GM12878 (cell line): ENCODE results near the gene MGAT3.

Source experiments
- FOXM1 ChIP-seq: IDR thresholded peaks from 2 replicates; pipeline ENCODE4 v1.6.1; 2012; ENCODE audit warnings: low read depth, mild to moderate bottlenecking, inconsistent platforms, low read length, moderate library complexity
- NFIC ChIP-seq: IDR thresholded peaks from 2 replicates; pipeline ENCODE4 v1.6.1; 2012; ENCODE audit warnings: low read depth, mild to moderate bottlenecking, inconsistent platforms, low read length, moderate library complexity
- TCF7 ChIP-seq: IDR thresholded peaks from 2 replicates; pipeline ENCODE4 v1.6.1; 2014; ENCODE audit warnings: antibody characterized with exemption, borderline replicate concordance

DNA sequence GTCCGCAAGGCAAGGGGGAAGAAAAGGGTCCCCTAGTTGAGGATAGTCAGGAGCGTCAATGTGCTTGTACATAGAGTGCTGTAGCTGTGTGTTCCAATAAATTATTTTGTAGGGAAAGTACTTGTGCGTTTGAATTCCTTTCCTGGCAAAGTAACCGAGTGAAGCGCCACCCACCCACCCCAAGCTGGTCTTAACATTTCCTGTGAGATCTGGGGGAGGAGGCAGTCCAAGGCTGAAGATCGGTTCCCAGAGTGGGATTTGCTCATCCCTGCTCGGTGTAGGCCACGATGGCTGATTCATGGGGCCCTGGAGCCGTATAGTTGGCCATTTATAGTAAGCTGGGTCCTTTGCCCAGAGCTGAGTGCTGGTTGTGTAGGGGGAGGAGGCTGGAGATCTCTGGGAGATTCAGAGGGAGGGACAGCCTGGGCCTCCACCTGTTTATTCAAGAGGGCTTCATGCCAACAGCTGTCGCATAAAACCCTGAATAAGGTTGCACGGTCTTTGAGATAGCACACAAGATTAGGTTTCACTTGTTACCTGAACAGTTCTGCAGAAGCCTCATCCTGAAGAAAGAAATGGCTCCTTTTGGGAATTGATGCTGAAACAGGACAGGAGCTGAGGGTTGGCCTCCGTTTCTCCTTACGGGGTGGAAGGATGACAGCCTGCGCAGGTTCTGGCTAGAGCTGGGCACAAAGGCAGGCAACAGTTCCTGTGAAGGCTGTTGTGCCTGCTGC is 65.9 kb downstream of the MGAT3 start:
- no peak for TF ChIP-seq FOXM1
- TF ChIP-seq TCF7: no peak
- TF ChIP-seq NFIC: no peak
